ENCODE data around the gene KRTAP10-12. TPM values are rescaled to one million over a fixed set of nuclear protein-coding genes. Genes with fewer than 3 reads are reported as not detected.

Gene KRTAP10-12
- total and polyA plus RNA-seq, 2 of the 13 experiments (the other 11 are each of a cell fraction or from before 2014, with no cell fraction given), result not detected

- TF ChIP-seq ZNF546 (CRISPR knock-in tag; conservative IDR thresholded peaks at IDR 0.05) (no peak), ZNF230 (CRISPR knock-in tag; IDR thresholded peaks at IDR 0.05) (0 out of 2 replicates have a peak, but pooled peaks have one; percentile 67), MZF1 (CRISPR knock-in tag; IDR thresholded peaks at IDR 0.05; ENCODE audit: borderline replicate concordance) (no peak), ZNF329 (CRISPR knock-in tag; IDR thresholded peaks at IDR 0.05; ENCODE audit: low read depth) (no peak), THAP8 (CRISPR knock-in tag; IDR thresholded peaks at IDR 0.05; ENCODE audit: borderline replicate concordance) (no peak), MYC (CRISPR knock-in tag; IDR thresholded peaks at IDR 0.05; ENCODE audit: borderline replicate concordance) (peak; percentile 77), HNF1A (IDR thresholded peaks at IDR 0.05; ENCODE audit: low read depth) (no peak), HNF1A (CRISPR knock-in tag; IDR thresholded peaks at IDR 0.05; ENCODE audit: borderline replicate concordance) (no peak), NFE2L1 (CRISPR knock-in tag; IDR thresholded peaks at IDR 0.05; ENCODE audit: borderline replicate concordance) (no peak), ZNF562 (CRISPR knock-in tag; IDR thresholded peaks at IDR 0.05; ENCODE audit: borderline replicate concordance) (no peak), FOSL2 (CRISPR knock-in tag; IDR thresholded peaks at IDR 0.05) (peak; percentile 80), PPARG (CRISPR knock-in tag; conservative IDR thresholded peaks at IDR 0.05) (peak; percentile 60; the same call in 1 of the 2 replicates)
- TF ChIP-seq, protein P1, sequence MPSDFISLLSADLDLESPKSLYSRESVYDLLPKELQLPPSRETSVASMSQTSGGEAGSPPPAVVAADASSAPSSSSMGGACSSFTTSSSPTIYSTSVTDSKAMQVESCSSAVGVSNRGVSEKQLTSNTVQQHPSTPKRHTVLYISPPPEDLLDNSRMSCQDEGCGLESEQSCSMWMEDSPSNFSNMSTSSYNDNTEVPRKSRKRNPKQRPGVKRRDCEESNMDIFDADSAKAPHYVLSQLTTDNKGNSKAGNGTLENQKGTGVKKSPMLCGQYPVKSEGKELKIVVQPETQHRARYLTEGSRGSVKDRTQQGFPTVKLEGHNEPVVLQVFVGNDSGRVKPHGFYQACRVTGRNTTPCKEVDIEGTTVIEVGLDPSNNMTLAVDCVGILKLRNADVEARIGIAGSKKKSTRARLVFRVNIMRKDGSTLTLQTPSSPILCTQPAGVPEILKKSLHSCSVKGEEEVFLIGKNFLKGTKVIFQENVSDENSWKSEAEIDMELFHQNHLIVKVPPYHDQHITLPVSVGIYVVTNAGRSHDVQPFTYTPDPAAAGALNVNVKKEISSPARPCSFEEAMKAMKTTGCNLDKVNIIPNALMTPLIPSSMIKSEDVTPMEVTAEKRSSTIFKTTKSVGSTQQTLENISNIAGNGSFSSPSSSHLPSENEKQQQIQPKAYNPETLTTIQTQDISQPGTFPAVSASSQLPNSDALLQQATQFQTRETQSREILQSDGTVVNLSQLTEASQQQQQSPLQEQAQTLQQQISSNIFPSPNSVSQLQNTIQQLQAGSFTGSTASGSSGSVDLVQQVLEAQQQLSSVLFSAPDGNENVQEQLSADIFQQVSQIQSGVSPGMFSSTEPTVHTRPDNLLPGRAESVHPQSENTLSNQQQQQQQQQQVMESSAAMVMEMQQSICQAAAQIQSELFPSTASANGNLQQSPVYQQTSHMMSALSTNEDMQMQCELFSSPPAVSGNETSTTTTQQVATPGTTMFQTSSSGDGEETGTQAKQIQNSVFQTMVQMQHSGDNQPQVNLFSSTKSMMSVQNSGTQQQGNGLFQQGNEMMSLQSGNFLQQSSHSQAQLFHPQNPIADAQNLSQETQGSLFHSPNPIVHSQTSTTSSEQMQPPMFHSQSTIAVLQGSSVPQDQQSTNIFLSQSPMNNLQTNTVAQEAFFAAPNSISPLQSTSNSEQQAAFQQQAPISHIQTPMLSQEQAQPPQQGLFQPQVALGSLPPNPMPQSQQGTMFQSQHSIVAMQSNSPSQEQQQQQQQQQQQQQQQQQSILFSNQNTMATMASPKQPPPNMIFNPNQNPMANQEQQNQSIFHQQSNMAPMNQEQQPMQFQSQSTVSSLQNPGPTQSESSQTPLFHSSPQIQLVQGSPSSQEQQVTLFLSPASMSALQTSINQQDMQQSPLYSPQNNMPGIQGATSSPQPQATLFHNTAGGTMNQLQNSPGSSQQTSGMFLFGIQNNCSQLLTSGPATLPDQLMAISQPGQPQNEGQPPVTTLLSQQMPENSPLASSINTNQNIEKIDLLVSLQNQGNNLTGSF (CRISPR knock-in tag; IDR thresholded peaks at IDR 0.05), result no peak
- TF ChIP-seq, protein P2, sequence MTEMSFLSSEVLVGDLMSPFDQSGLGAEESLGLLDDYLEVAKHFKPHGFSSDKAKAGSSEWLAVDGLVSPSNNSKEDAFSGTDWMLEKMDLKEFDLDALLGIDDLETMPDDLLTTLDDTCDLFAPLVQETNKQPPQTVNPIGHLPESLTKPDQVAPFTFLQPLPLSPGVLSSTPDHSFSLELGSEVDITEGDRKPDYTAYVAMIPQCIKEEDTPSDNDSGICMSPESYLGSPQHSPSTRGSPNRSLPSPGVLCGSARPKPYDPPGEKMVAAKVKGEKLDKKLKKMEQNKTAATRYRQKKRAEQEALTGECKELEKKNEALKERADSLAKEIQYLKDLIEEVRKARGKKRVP (CRISPR knock-in tag; IDR thresholded peaks at IDR 0.05), result 0 out of 4 replicates have a peak, but pooled peaks of 1 of the 2 experiments have one; percentile 49
- TF ChIP-seq, protein P3, sequence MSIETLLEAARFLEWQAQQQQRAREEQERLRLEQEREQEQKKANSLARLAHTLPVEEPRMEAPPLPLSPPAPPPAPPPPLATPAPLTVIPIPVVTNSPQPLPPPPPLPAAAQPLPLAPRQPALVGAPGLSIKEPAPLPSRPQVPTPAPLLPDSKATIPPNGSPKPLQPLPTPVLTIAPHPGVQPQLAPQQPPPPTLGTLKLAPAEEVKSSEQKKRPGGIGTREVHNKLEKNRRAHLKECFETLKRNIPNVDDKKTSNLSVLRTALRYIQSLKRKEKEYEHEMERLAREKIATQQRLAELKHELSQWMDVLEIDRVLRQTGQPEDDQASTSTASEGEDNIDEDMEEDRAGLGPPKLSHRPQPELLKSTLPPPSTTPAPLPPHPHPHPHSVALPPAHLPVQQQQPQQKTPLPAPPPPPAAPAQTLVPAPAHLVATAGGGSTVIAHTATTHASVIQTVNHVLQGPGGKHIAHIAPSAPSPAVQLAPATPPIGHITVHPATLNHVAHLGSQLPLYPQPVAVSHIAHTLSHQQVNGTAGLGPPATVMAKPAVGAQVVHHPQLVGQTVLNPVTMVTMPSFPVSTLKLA (IDR thresholded peaks at IDR 0.05), result 0 out of 2 replicates have a peak, but pooled peaks have one; percentile 34
Measured at GRCh38 chr21:44700101-44701022, 3.4 kb downstream of the KRTAP10-12 start (continued).
